Fibroblast of lung (primary cell): ENCODE data around the gene ACTR3. TPM values are rescaled to one million over a fixed set of nuclear protein-coding genes. Genes with fewer than 3 reads are reported as not detected.
A peak's percentile ranks its signal among the peaks of the same experiment; 100 is the strongest.

ENCODE experiments used
- DNase-seq, 2 donors: peaks; one replicate each; pipeline versions ENCODE4 v3.0.0 to v3.0.0-alpha.2; 2010; ENCODE audit warnings: low read depth in 2 of 2
- H2AFZ ChIP-seq: 2 replicates; pipeline ENCODE4 v1.5.1; 2012; ENCODE audit warnings: low read length, control low read depth, inconsistent platforms
- H3K27ac ChIP-seq: 2 replicates; pipeline ENCODE4 v1.5.1; 2011; ENCODE audit warnings: low read length, control low read depth; ENCODE audit not compliant: insufficient read depth
- H3K27me3 ChIP-seq: 2 replicates; pipeline ENCODE4 v1.5.1; 2011; ENCODE audit warnings: mild to moderate bottlenecking, low read length; ENCODE audit not compliant: control insufficient read depth, insufficient read depth
- H3K36me3 ChIP-seq: 2 replicates; pipeline ENCODE4 v1.5.1; 2011; ENCODE audit warnings: low read length; ENCODE audit not compliant: control insufficient read depth, insufficient read depth
- H3K4me1 ChIP-seq: 2 replicates; pipeline ENCODE4 v1.5.1; 2011; ENCODE audit warnings: low read length; ENCODE audit not compliant: control insufficient read depth, insufficient read depth; ENCODE audit errors: extremely low read depth
- H3K4me2 ChIP-seq: 2 replicates; pipeline ENCODE4 v1.5.1; 2011; ENCODE audit warnings: low read length, control low read depth; ENCODE audit not compliant: insufficient read depth; ENCODE audit errors: extremely low read depth
- H3K4me3 ChIP-seq, 4 experiments: fragments of 200-600 bp in 1 of 4; sonication (generic) in 1 of 4; replicated peaks in 1 of 4; 2 replicates each; pipeline ENCODE4 v1.5.1; 2011 to 2016; ENCODE audit warnings: low read length in 4 of 4, low read depth in 3 of 4, mild to moderate bottlenecking in 3 of 4, control low read depth in 2 of 4, inconsistent platforms in 1 of 4, mixed read lengths in 1 of 4; ENCODE audit not compliant: insufficient read depth in 1 of 4; ENCODE audit errors: control extremely low read depth in 1 of 4
- H3K79me2 ChIP-seq: 2 replicates; pipeline ENCODE4 v1.5.1; 2012; ENCODE audit warnings: mild to moderate bottlenecking, low read length, inconsistent platforms; ENCODE audit not compliant: control insufficient read depth, insufficient read depth
- H3K9ac ChIP-seq: 2 replicates; pipeline ENCODE4 v1.5.1; 2011; ENCODE audit warnings: mild to moderate bottlenecking, low read length, control low read depth; ENCODE audit not compliant: insufficient read depth
- H3K9me3 ChIP-seq: 2 replicates; pipeline ENCODE4 v1.5.1; 2012; ENCODE audit warnings: low read depth, low read length; ENCODE audit not compliant: control insufficient read depth, insufficient read depth
- H4K20me1 ChIP-seq: 2 replicates; pipeline ENCODE4 v1.5.1; 2011; ENCODE audit warnings: low read length; ENCODE audit not compliant: control insufficient read depth, insufficient read depth; ENCODE audit errors: extremely low read depth
- CTCF ChIP-seq, 2 donors: IDR thresholded peaks in 1 of 2; conservative IDR thresholded peaks in 1 of 2; 1 replicate in 1 of 2; 2 replicates in 1 of 2; pipeline ENCODE4 v1.5.1; 2011 to 2012; ENCODE audit warnings: low read length in 2 of 2, control low read depth in 1 of 2, inconsistent platforms in 1 of 2, low read depth in 1 of 2, mild to moderate bottlenecking in 1 of 2
- EZH2 ChIP-seq: IDR thresholded peaks from 2 replicates; pipeline ENCODE4 v1.5.1; 2012; ENCODE audit warnings: low read length, control low read depth, mild to moderate bottlenecking; ENCODE audit errors: missing control alignments
- polyA plus RNA-seq, 2 donors: library from polyadenylated mRNA; depleted of rRNA in 1 of 2; stranded (reverse) in 1 of 2; unstranded in 1 of 2; fragments of >200 nt; gene quantifications; 2 replicates each; pipeline ENCODE4 v1.2.1, GENCODE V29; 2011 to 2012; ENCODE audit warnings: missing spikeins in 1 of 2
- total RNA-seq: library from RNA; depleted of rRNA; stranded (reverse); fragments of >200 nt; gene quantifications from 2 replicates; pipeline ENCODE4 v1.2.1, GENCODE V29; 2014

ACTR3 gene
- total and polyA plus RNA-seq, 2 donors (not counting 1 experiment from before 2014, with no cell fraction given): 177 to 479 TPM

GRCh38 chr2:113915082-113915819 lies 25.4 kb downstream of the ACTR3 start:
- peaks cover 8% of the 10 kb centered on the region for H3K36me3 ChIP-seq
- H4K20me1 ChIP-seq: peaks cover 6% of the 10 kb centered on the region
- H3K4me3 ChIP-seq: no peak overlapping the region
- H2AFZ ChIP-seq: no peak overlapping the region
- no peaks in the 10 kb centered on the region for H3K27me3 ChIP-seq
- no peaks in the 10 kb centered on the region for H3K9me3 ChIP-seq
- H3K27ac ChIP-seq: no peak overlapping the region
- no peaks in the 10 kb centered on the region for H3K4me1 ChIP-seq
- no peak for DNase-seq
- no peak for TF ChIP-seq CTCF (conservative IDR thresholded peaks at IDR 0.05 in 1 of 2, IDR thresholded peaks at IDR 0.05 in 1 of 2; ENCODE audit: low read depth in 1 of 2, low read length in 2 of 2)
- TF ChIP-seq EZH2: no peak
- H3K9ac ChIP-seq: no peak overlapping the region
- no peak overlapping the region for H3K4me2 ChIP-seq
- H3K79me2 ChIP-seq: peaks cover 92% of the 10 kb centered on the region

- no peak overlapping the region for H3K4me3 ChIP-seq
- H4K20me1 ChIP-seq: peaks cover 6% of the 10 kb centered on the region
- TF ChIP-seq CTCF (conservative IDR thresholded peaks at IDR 0.05 in 1 of 2, IDR thresholded peaks at IDR 0.05 in 1 of 2; ENCODE audit: low read depth in 1 of 2, low read length in 2 of 2): no peak
- TF ChIP-seq EZH2: no peak
- H3K9me3 ChIP-seq: no peaks in the 10 kb centered on the region
- no peaks in the 10 kb centered on the region for H3K27me3 ChIP-seq
- no peak overlapping the region for H3K27ac ChIP-seq
- H3K4me2 ChIP-seq: no peak overlapping the region
- no peak overlapping the region for H2AFZ ChIP-seq
- no peaks in the 10 kb centered on the region for H3K4me1 ChIP-seq
- peaks cover 92% of the 10 kb centered on the region for H3K79me2 ChIP-seq
- no peak for DNase-seq
- peaks cover 8% of the 10 kb centered on the region for H3K36me3 ChIP-seq
- no peak overlapping the region for H3K9ac ChIP-seq
These were observed 28.3 kb downstream of the ACTR3 start for GRCh38 chr2:113918229-113918628.

- peaks cover 89% of the 10 kb centered on the region for H3K79me2 ChIP-seq
- no peak overlapping the region for H2AFZ ChIP-seq
- no peak overlapping the region for H3K4me2 ChIP-seq
- peaks cover 6% of the 10 kb centered on the region for H4K20me1 ChIP-seq
- H3K9me3 ChIP-seq: no peaks in the 10 kb centered on the region
- no peak overlapping the region for H3K9ac ChIP-seq
- no peak overlapping the region for H3K27ac ChIP-seq
- no peaks in the 10 kb centered on the region for H3K27me3 ChIP-seq
- no peak overlapping the region for H3K4me3 ChIP-seq
- peak in 1 of 2 donors; percentile 71 for DNase-seq
- H3K4me1 ChIP-seq: no peaks in the 10 kb centered on the region
- no peak for TF ChIP-seq CTCF (conservative IDR thresholded peaks at IDR 0.05 in 1 of 2, IDR thresholded peaks at IDR 0.05 in 1 of 2; ENCODE audit: low read depth in 1 of 2, low read length in 2 of 2)
- TF ChIP-seq EZH2: no peak
- peaks cover 7% of the 10 kb centered on the region for H3K36me3 ChIP-seq
These were observed 31.1 kb downstream of the ACTR3 start for GRCh38 chr2:113920996-113921395.
